ENCODE data around the gene BCAS3.

BCAS3 gene

GRCh38 chr17:61299517-61300513 is 622.2 kb downstream of the BCAS3 start:
- no peak for DNase-seq (ENCODE audit: extremely low spot score)
- CTCF ChIA-PET = interaction anchor here (0.8 to 1.7 kb wide), 2 partner anchors 9 to 23 kb away, joined by 3 read pairs; no protein-coding TSS in a partner anchor
- POLR2A ChIA-PET = no interaction called here
- no peak for TF ChIP-seq L3MBTL2 (conservative IDR thresholded peaks at IDR 0.05)
- no peak for TF ChIP-seq FOXK2 (IDR thresholded peaks at IDR 0.05)
- no peak for TF ChIP-seq CTBP1 (IDR thresholded peaks at IDR 0.05; ENCODE audit: borderline replicate concordance)
- TF ChIP-seq HDGF (IDR thresholded peaks at IDR 0.05; ENCODE audit: borderline replicate concordance) = no peak
- TF ChIP-seq PKNOX1 (IDR thresholded peaks at IDR 0.05) = no peak
- TF ChIP-seq BHLHE40 (IDR thresholded peaks at IDR 0.05; ENCODE audit: borderline replicate concordance) = no peak
- no peak for TF ChIP-seq LEF1 (IDR thresholded peaks at IDR 0.05; ENCODE audit: borderline replicate concordance)
- TF ChIP-seq ARNT (IDR thresholded peaks at IDR 0.05) = no peak
- TF ChIP-seq NFRKB (IDR thresholded peaks at IDR 0.05) = no peak
- TF ChIP-seq TARDBP (IDR thresholded peaks at IDR 0.05) = no peak
- TF ChIP-seq FOXM1 (IDR thresholded peaks at IDR 0.05; ENCODE audit: borderline replicate concordance) = no peak
- TF ChIP-seq SP1 (IDR thresholded peaks at IDR 0.05) = no peak
- no peak for TF ChIP-seq FOXA1 (IDR thresholded peaks at IDR 0.05)
- TF ChIP-seq ZNF384 (IDR thresholded peaks at IDR 0.05) = no peak

GRCh38 chr17:61302953-61303816 is 625.5 kb downstream of the BCAS3 start:
- POLR2A ChIA-PET = no interaction called here
- CTCF ChIA-PET = no interaction called here
- no peak for DNase-seq (ENCODE audit: extremely low spot score)
- TF ChIP-seq SP1 (IDR thresholded peaks at IDR 0.05) (no peak), HDGF (IDR thresholded peaks at IDR 0.05; ENCODE audit: borderline replicate concordance) (no peak)

GRCh38 chr17:61303817-61304096 is 626.1 kb downstream of the BCAS3 start:
- DNase-seq (ENCODE audit: extremely low spot score) = no peak
- no peak for TF ChIP-seq CTBP1 (IDR thresholded peaks at IDR 0.05; ENCODE audit: borderline replicate concordance)
- TF ChIP-seq FOXM1 (IDR thresholded peaks at IDR 0.05; ENCODE audit: borderline replicate concordance) = no peak
- TF ChIP-seq SP1 (IDR thresholded peaks at IDR 0.05) = no peak
- TF ChIP-seq LEF1 (IDR thresholded peaks at IDR 0.05; ENCODE audit: borderline replicate concordance) = no peak
- no peak for TF ChIP-seq FOXA1 (IDR thresholded peaks at IDR 0.05)
- TF ChIP-seq FOXK2 (IDR thresholded peaks at IDR 0.05) = no peak
- TF ChIP-seq PKNOX1 (IDR thresholded peaks at IDR 0.05) = no peak
- no peak for TF ChIP-seq BHLHE40 (IDR thresholded peaks at IDR 0.05; ENCODE audit: borderline replicate concordance)
- TF ChIP-seq NFRKB (IDR thresholded peaks at IDR 0.05) = no peak
- no peak for TF ChIP-seq SUZ12 (IDR thresholded peaks at IDR 0.05)
- TF ChIP-seq ZNF384 (IDR thresholded peaks at IDR 0.05) = no peak
- no peak for TF ChIP-seq HDGF (IDR thresholded peaks at IDR 0.05; ENCODE audit: borderline replicate concordance)
- TF ChIP-seq ELF4 (IDR thresholded peaks at IDR 0.05) = no peak
- no peak for TF ChIP-seq TARDBP (IDR thresholded peaks at IDR 0.05)
- no peak for TF ChIP-seq ARNT (IDR thresholded peaks at IDR 0.05)
- CTCF ChIA-PET = no interaction called here
- POLR2A ChIA-PET = no interaction called here

GRCh38 chr17:61305024-61305423 is 627.4 kb downstream of the BCAS3 start:
- ChIA-PET CTCF (no interaction called here), POLR2A (no interaction called here)
- TF ChIP-seq PKNOX1 (IDR thresholded peaks at IDR 0.05) = no peak
- no peak for TF ChIP-seq BHLHE40 (IDR thresholded peaks at IDR 0.05; ENCODE audit: borderline replicate concordance)
- TF ChIP-seq FOXA1 (IDR thresholded peaks at IDR 0.05) = no peak
- no peak for TF ChIP-seq FOXM1 (IDR thresholded peaks at IDR 0.05; ENCODE audit: borderline replicate concordance)
- TF ChIP-seq L3MBTL2 (conservative IDR thresholded peaks at IDR 0.05) = no peak
- no peak for TF ChIP-seq ELF4 (IDR thresholded peaks at IDR 0.05)
- TF ChIP-seq CTBP1 (IDR thresholded peaks at IDR 0.05; ENCODE audit: borderline replicate concordance) = no peak
- no peak for TF ChIP-seq SP1 (IDR thresholded peaks at IDR 0.05)
- no peak for TF ChIP-seq FOXK2 (IDR thresholded peaks at IDR 0.05)
- TF ChIP-seq ZNF384 (IDR thresholded peaks at IDR 0.05) = no peak
- no peak for TF ChIP-seq ARNT (IDR thresholded peaks at IDR 0.05)
- no peak for TF ChIP-seq TARDBP (IDR thresholded peaks at IDR 0.05)
- no peak for TF ChIP-seq HDGF (IDR thresholded peaks at IDR 0.05; ENCODE audit: borderline replicate concordance)
- no peak for TF ChIP-seq SUZ12 (IDR thresholded peaks at IDR 0.05)
- no peak for TF ChIP-seq NFRKB (IDR thresholded peaks at IDR 0.05)
- TF ChIP-seq LEF1 (IDR thresholded peaks at IDR 0.05; ENCODE audit: borderline replicate concordance) = no peak
- no peak for DNase-seq (ENCODE audit: extremely low spot score)

GRCh38 chr17:61306003-61306402 is 628.4 kb downstream of the BCAS3 start:
- ChIA-PET CTCF (no interaction called here), POLR2A (no interaction called here)
- TF ChIP-seq SP1 (IDR thresholded peaks at IDR 0.05) (no peak), TARDBP (IDR thresholded peaks at IDR 0.05) (no peak), FOXM1 (IDR thresholded peaks at IDR 0.05; ENCODE audit: borderline replicate concordance) (no peak), BHLHE40 (IDR thresholded peaks at IDR 0.05; ENCODE audit: borderline replicate concordance) (no peak), PKNOX1 (IDR thresholded peaks at IDR 0.05) (no peak), CTBP1 (IDR thresholded peaks at IDR 0.05; ENCODE audit: borderline replicate concordance) (no peak), FOXK2 (IDR thresholded peaks at IDR 0.05) (no peak), HDGF (IDR thresholded peaks at IDR 0.05; ENCODE audit: borderline replicate concordance) (no peak), LEF1 (IDR thresholded peaks at IDR 0.05; ENCODE audit: borderline replicate concordance) (no peak), L3MBTL2 (conservative IDR thresholded peaks at IDR 0.05) (no peak), FOXA1 (IDR thresholded peaks at IDR 0.05) (no peak), SUZ12 (IDR thresholded peaks at IDR 0.05) (no peak), ARNT (IDR thresholded peaks at IDR 0.05) (no peak), ELF4 (IDR thresholded peaks at IDR 0.05) (no peak), NFRKB (IDR thresholded peaks at IDR 0.05) (no peak), ZNF384 (IDR thresholded peaks at IDR 0.05) (no peak)
- DNase-seq (ENCODE audit: extremely low spot score) = no peak
